K562 (cell line): Measurements from ENCODE around the gene HSPA13. TPM values are rescaled to one million over a fixed set of nuclear protein-coding genes. Genes with fewer than 3 reads are reported as not detected.

Experiments
- ATAC-seq: fragments of 200-7000 bp; cut with Tn5 transposase; 3 replicates; pipeline ENCODE4 v1.9.1; 2020; ENCODE audit warnings: moderate library complexity
- BruUV-seq: library from RNA; stranded (reverse); fragments of 400-500 nt; replicated peaks from 2 replicates; lab custom pipeline; 2021; lab: Mats Ljungman, UMichigan
- CTCF ChIA-PET: fragments of 300-600 bp; formaldehyde crosslinking; extraction: SDS; loops from one replicate; lab custom pipeline; 2021; ENCODE audit warnings: low intra/inter-chr PET ratio; lab: Yijun Ruan, JAX
- POLR2A ChIA-PET: fragments of 300-600, 350-650 bp; sonication (Branson Sonifier 250); formaldehyde crosslinking; extraction: SDS; loops from one replicate; lab custom pipeline; 2021; ENCODE audit warnings: antibody characterized with exemption, inconsistent platforms; lab: Yijun Ruan, JAX
- DNase-seq, 4 experiments: peaks; one replicate each; pipeline versions ENCODE4 v3.0.0 to v3.0.0-alpha.2; 2011 to 2018; ENCODE audit warnings: low spot score in 3 of 4, mixed read lengths in 3 of 4; ENCODE audit errors: extremely low read depth in 1 of 4
- FAIRE-seq: peaks from 2 replicates; lab custom pipeline; 2011; peaks lifted over from hg19 to GRCh38; lab: Jason Lieb, UNC
- H2AFZ ChIP-seq: 2 replicates; pipeline ENCODE4 v1.6.0; 2011; ENCODE audit warnings: low read depth, low read length, control low read depth, inconsistent platforms
- H3K27ac ChIP-seq: fragments of 200-600 bp; 3 replicates; pipeline ENCODE4 v1.8.0; 2011; ENCODE audit warnings: low read depth, mild to moderate bottlenecking, control low read depth, inconsistent platforms, low read length, moderate library complexity, mixed read lengths; ENCODE audit errors: extremely low read depth
- H3K27me3 ChIP-seq, 2 experiments: fragments of 300-600 bp in 1 of 2; 2 replicates in 1 of 2; 3 replicates in 1 of 2; pipeline versions ENCODE4 v1.6.0 to v1.8.0; 2011; ENCODE audit warnings: inconsistent platforms in 2 of 2, low read length in 2 of 2, mild to moderate bottlenecking in 1 of 2, mixed read lengths in 1 of 2, moderate library complexity in 1 of 2; ENCODE audit not compliant: control insufficient read depth in 2 of 2, insufficient read depth in 2 of 2
- H3K36me3 ChIP-seq: fragments of 300-600 bp; 3 replicates; pipeline ENCODE4 v1.8.0; 2011; ENCODE audit warnings: mild to moderate bottlenecking, low read length, inconsistent platforms; ENCODE audit not compliant: control insufficient read depth, insufficient read depth
- H3K4me1 ChIP-seq, 2 experiments: fragments of 200-600 bp in 1 of 2; replicated peaks in 1 of 2; 2 replicates in 1 of 2; 3 replicates in 1 of 2; pipeline versions ENCODE4 v1.5.1 to v1.8.0; 2011; ENCODE audit warnings: inconsistent platforms in 2 of 2, low read length in 2 of 2, mild to moderate bottlenecking in 1 of 2, mixed read lengths in 1 of 2, moderate library complexity in 1 of 2; ENCODE audit not compliant: control insufficient read depth in 2 of 2, insufficient read depth in 2 of 2
- H3K4me2 ChIP-seq: 2 replicates; pipeline ENCODE4 v1.6.1; 2011; ENCODE audit warnings: low read length, control low read depth, inconsistent platforms, mixed read lengths; ENCODE audit not compliant: insufficient read depth
- H3K4me3 ChIP-seq: fragments of 200-600 bp; sonication (generic), shearing (Covaris generic); 2 replicates; pipeline ENCODE4 v1.5.1; 2016; ENCODE audit warnings: control low read depth, inconsistent platforms
- H3K79me2 ChIP-seq: fragments of 200-600 bp; 3 replicates; pipeline ENCODE4 v1.8.0; 2011; ENCODE audit warnings: low read length, inconsistent platforms; ENCODE audit not compliant: control insufficient read depth, insufficient read depth
- H3K9ac ChIP-seq, 2 experiments: 2 replicates each; pipeline versions ENCODE4 v1.6.0 to v1.6.1; 2011; ENCODE audit warnings: low read depth in 2 of 2, low read length in 2 of 2, control low read depth in 1 of 2, inconsistent platforms in 1 of 2, mild to moderate bottlenecking in 1 of 2, mixed read lengths in 1 of 2; ENCODE audit not compliant: insufficient read depth in 1 of 2
- H3K9me1 ChIP-seq: one replicate; pipeline ENCODE4 v1.6.0; 2011; ENCODE audit warnings: inconsistent platforms, mild to moderate bottlenecking, low read length, moderate library complexity; ENCODE audit not compliant: control insufficient read depth, insufficient read depth
- H3K9me3 ChIP-seq: replicated peaks from 2 replicates; pipeline ENCODE4 v1.5.1; 2011; ENCODE audit warnings: low read depth, low read length, inconsistent platforms; ENCODE audit not compliant: control insufficient read depth, insufficient read depth
- H4K20me1 ChIP-seq: replicated peaks from 2 replicates; pipeline ENCODE4 v1.6.1; 2011; ENCODE audit warnings: low read length, inconsistent platforms, mixed read lengths; ENCODE audit not compliant: control insufficient read depth, insufficient read depth
- ELK1 ChIP-seq: sonication (generic); formaldehyde crosslinking; IDR thresholded peaks from 2 replicates; pipeline ENCODE4 v1.8.1; 2022; ENCODE audit warnings: missing genetic modification reagents
- ETV1 ChIP-seq: fragments of 450-650 bp; conservative IDR thresholded peaks from 2 replicates; pipeline ENCODE4 v1.6.1; 2016; ENCODE audit warnings: missing genetic modification characterization, control low read depth, low read depth, missing compliant biosample characterization
- HDAC2 ChIP-seq: fragments of 450-650 bp; IDR thresholded peaks from 2 replicates; pipeline ENCODE4 v1.6.1; 2016; ENCODE audit warnings: mild to moderate bottlenecking
- HMG20B ChIP-seq: fragments of 250-450 bp; sonication (Bioruptor Pico); IDR thresholded peaks from 2 replicates; pipeline ENCODE4 v1.5.0; 2021; ENCODE audit warnings: mild to moderate bottlenecking
- POLR3G ChIP-seq: IDR thresholded peaks from 2 replicates; pipeline ENCODE4 v1.6.1; 2011; ENCODE audit not compliant: insufficient read length, insufficient replicate concordance; ENCODE audit errors: extremely low read depth
- PTRF ChIP-seq: fragments of 450-650 bp; IDR thresholded peaks from 2 replicates; pipeline ENCODE4 v1.6.1; 2016; ENCODE audit warnings: mild to moderate bottlenecking, missing genetic modification characterization, missing compliant biosample characterization
- RFX7 ChIP-seq: fragments of 250-450 bp; sonication (Bioruptor Pico); IDR thresholded peaks from 2 replicates; pipeline ENCODE4 v1.5.1; 2021; ENCODE audit warnings: mild to moderate bottlenecking
- SRSF9 ChIP-seq: fragments of 200-400 bp; formaldehyde crosslinking; IDR thresholded peaks from 2 replicates; pipeline ENCODE4 v1.6.1; 2017; ENCODE audit warnings: low read depth, low read length, borderline replicate concordance
- TAF15 ChIP-seq: fragments of 200-400 bp; formaldehyde crosslinking; IDR thresholded peaks from 2 replicates; pipeline ENCODE4 v1.6.1; 2017; ENCODE audit warnings: mild to moderate bottlenecking, low read depth, low read length, moderate library complexity
- ZEB2 ChIP-seq: fragments of 450-650 bp; IDR thresholded peaks from 2 replicates; pipeline ENCODE4 v1.6.1; 2016
- ZKSCAN1 ChIP-seq: fragments of 150-350 bp; IDR thresholded peaks from 2 replicates; pipeline ENCODE4 v1.6.1; 2016; ENCODE audit warnings: low read depth, low read length
- ZNF41 ChIP-seq: fragments of 250-450 bp; sonication (Bioruptor Pico); conservative IDR thresholded peaks from 2 replicates; pipeline ENCODE4 v1.4.0; 2020; ENCODE audit warnings: mild to moderate bottlenecking
- ZNF589 ChIP-seq: fragments of 200-800 bp; sonication (Bioruptor generic); IDR thresholded peaks from 2 replicates; pipeline ENCODE4 v1.6.1; 2016; ENCODE audit warnings: low read depth, missing genetic modification characterization, missing compliant biosample characterization
- ZNF699 ChIP-seq: fragments of 250-450 bp; sonication (Bioruptor Pico); IDR thresholded peaks from 2 replicates; pipeline ENCODE4 v1.8.0; 2021; ENCODE audit warnings: mild to moderate bottlenecking, moderate library complexity; ENCODE audit not compliant: insufficient replicate concordance
- WGBS: fragments of 100-300 bp; shearing (Covaris generic); methylation state at CpG from one replicate; pipeline ENCODE4 v1.1.6; 2016; ENCODE audit warnings: low coverage, mixed read lengths; ENCODE audit not compliant: insufficient coverage; ENCODE audit errors: missing lambda C conversion rate; 5-methylcytosine and 5-hydroxymethylcytosine counted together
- in situ Hi-C: fragments of 300-500 bp; cut with MboI; formaldehyde crosslinking; loops from 4 replicates; pipeline ENCODE4 v1.15.0; 2018; ENCODE audit warnings: inconsistent platforms, mixed read lengths
- intact Hi-C: fragments of 100-400 bp; cut with micrococcal nuclease; formaldehyde crosslinking; loops from 2 replicates; pipeline ENCODE4 v1.14.2; 2022
- polyA plus RNA-seq, 8 experiments: library from polyadenylated mRNA; depleted of rRNA in 4 of 8; stranded (reverse) in 5 of 8; unstranded in 3 of 8; fragments of >200 nt; fragmentation: Nextera tagmentation in 2 of 8; fragmentation: Illumina TruSeq in 1 of 8; extraction: Ambion mirVana in 2 of 8; extraction: Trizol in 1 of 8; gene quantifications; 2 replicates each; pipeline versions ENCODE4 v1.2.1 to v1.2.3, GENCODE V29; 2011 to 2014; ENCODE audit warnings: inconsistent platforms in 1 of 8, missing spikeins in 1 of 8
- total RNA-seq, 7 experiments: library from RNA; depleted of rRNA in 6 of 7; stranded (reverse); fragments of >200 nt in 6 of 7; fragmentation: Illumina TruSeq in 2 of 7; extraction: Trizol in 2 of 7; gene quantifications; 2 replicates each; pipeline versions ENCODE4 v1.2.1 to v1.2.3, GENCODE V29; 2011 to 2021; ENCODE audit warnings: low replicate concordance in 1 of 7
- TF ChIP-seq, protein P1 (sequence below): fragments of 450-650 bp; IDR thresholded peaks from 2 replicates; pipeline ENCODE4 v1.6.1; 2017; ENCODE audit warnings: mild to moderate bottlenecking, moderate library complexity

The HSPA13 gene
- total and polyA plus RNA-seq, 9 of the 15 experiments (the other 6 are each of a cell fraction or from before 2014, with no cell fraction given), result 12.5 to 28.8 (median 23.9) TPM

GRCh38 chr21:14353726-14354125 is 29.2 kb downstream of the HSPA13 start:
- no peak overlapping the region for H3K27ac ChIP-seq
- TF ChIP-seq ZNF41 (CRISPR knock-in tag), result no peak
- no peak for TF ChIP-seq ETV1
- TF ChIP-seq, protein P1, sequence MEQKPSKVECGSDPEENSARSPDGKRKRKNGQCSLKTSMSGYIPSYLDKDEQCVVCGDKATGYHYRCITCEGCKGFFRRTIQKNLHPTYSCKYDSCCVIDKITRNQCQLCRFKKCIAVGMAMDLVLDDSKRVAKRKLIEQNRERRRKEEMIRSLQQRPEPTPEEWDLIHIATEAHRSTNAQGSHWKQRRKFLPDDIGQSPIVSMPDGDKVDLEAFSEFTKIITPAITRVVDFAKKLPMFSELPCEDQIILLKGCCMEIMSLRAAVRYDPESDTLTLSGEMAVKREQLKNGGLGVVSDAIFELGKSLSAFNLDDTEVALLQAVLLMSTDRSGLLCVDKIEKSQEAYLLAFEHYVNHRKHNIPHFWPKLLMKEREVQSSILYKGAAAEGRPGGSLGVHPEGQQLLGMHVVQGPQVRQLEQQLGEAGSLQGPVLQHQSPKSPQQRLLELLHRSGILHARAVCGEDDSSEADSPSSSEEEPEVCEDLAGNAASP, result no peak
- no peak for TF ChIP-seq ELK1
- no peak for TF ChIP-seq HDAC2
- no peak for TF ChIP-seq ZNF589 (CRISPR knock-in tag)
- no peak for TF ChIP-seq SRSF9
- no peak for TF ChIP-seq POLR3G
- TF ChIP-seq PTRF (tag), result no peak
- TF ChIP-seq ZKSCAN1, result no peak
- no peak for TF ChIP-seq ZNF699 (CRISPR knock-in tag)
- TF ChIP-seq ZEB2, result no peak
- TF ChIP-seq HMG20B, result no peak
- no peak for TF ChIP-seq RFX7 (CRISPR knock-in tag)
- no peak for TF ChIP-seq TAF15

More at GRCh38 chr21:14353726-14354125, 29.2 kb downstream of the HSPA13 start:
- no peak overlapping the region for H3K4me2 ChIP-seq
- H3K27me3 ChIP-seq, result peaks cover 0 to 5% of the 10 kb centered on the region in 2 experiments; a peak in 4 of 5 replicates
- H3K79me2 ChIP-seq, result no peaks in the 10 kb centered on the region
- DNase-seq, result no peak
- no peaks in the 10 kb centered on the region for H3K4me1 ChIP-seq
- 0% methylated on average over 1 of the region's 1 CpG for WGBS
- no peaks in the 10 kb centered on the region for H3K9me1 ChIP-seq
- CTCF ChIA-PET, result no interaction called here
- POLR2A ChIA-PET, result no interaction called here
- FAIRE-seq, result no peak
- no TSS peak for BruUV-seq
- intact Hi-C loops, result no loop called here
- no peaks in the 10 kb centered on the region for H3K9me3 ChIP-seq
- H2AFZ ChIP-seq, result no peak overlapping the region
- H3K36me3 ChIP-seq, result no peaks in the 10 kb centered on the region
- no peak overlapping the region for H3K4me3 ChIP-seq
- in situ Hi-C loops, result no loop called here
- H3K9ac ChIP-seq, result no peak overlapping the region
- no peak for ATAC-seq
- no peaks in the 10 kb centered on the region for H4K20me1 ChIP-seq
